Ovary (tissue), 9 donors: ENCODE data around the gene RETREG2. TPM values are rescaled to one million over a fixed set of nuclear protein-coding genes. Genes with fewer than 3 reads are reported as not detected.

ENCODE experiments used
- DNase-seq, 5 donors: peaks; one replicate each; pipeline ENCODE4 v3.0.0-alpha.2; 2019 to 2020
- H3K27ac ChIP-seq, 2 donors: fragments of 200-600 bp; one replicate each; pipeline versions ENCODE4 v1.5.1 to v1.8.0; 2019 to 2022
- H3K27me3 ChIP-seq: fragments of 200-600 bp; one replicate; pipeline ENCODE4 v1.8.0; 2022
- H3K36me3 ChIP-seq: fragments of 200-600 bp; sonication (generic); one replicate; pipeline ENCODE4 v1.5.1; 2019
- H3K4me1 ChIP-seq: one replicate; pipeline ENCODE4 v1.8.1; 2013; ENCODE audit warnings: mild to moderate bottlenecking, moderate library complexity; ENCODE audit not compliant: insufficient read depth
- H3K4me3 ChIP-seq: fragments of 200-600 bp; sonication (generic); one replicate; pipeline ENCODE4 v1.5.1; 2017
- H3K9me3 ChIP-seq, 2 donors: fragments of 200-600 bp in 1 of 2; sonication (generic) in 1 of 2; one replicate each; pipeline versions ENCODE4 v1.5.1 to v1.8.1; 2013 to 2019; ENCODE audit warnings: mild to moderate bottlenecking in 1 of 2, moderate library complexity in 1 of 2
- EP300 ChIP-seq: sonication (generic); formaldehyde crosslinking; IDR thresholded peaks from one replicate; pipeline ENCODE4 v1.6.1; 2017; ENCODE audit warnings: antibody characterized with exemption
- POLR2A ChIP-seq: fragments of 450-650 bp; IDR thresholded peaks from one replicate; pipeline ENCODE4 v1.6.1; 2017; ENCODE audit warnings: antibody characterized with exemption, mild to moderate bottlenecking, moderate library complexity
- WGBS, 3 donors: extraction: QIAGEN DNeasy Blood & Tissue Kit in 1 of 3; methylation state at CpG; one replicate each; pipeline versions ENCODE4 v1.1.5 to v1.1.7; 2013 to 2017; 5-methylcytosine and 5-hydroxymethylcytosine counted together
- intact Hi-C, 4 donors: fragments of 100-400 bp; cut with DNase I; formaldehyde crosslinking; loops; one replicate each; pipeline versions ENCODE4 v1.11.0 to v1.15.1; 2022 to 2023
- polyA plus RNA-seq, 2 donors: library from polyadenylated mRNA; stranded (reverse); fragments of 200-250 nt in 1 of 2; fragments of 350-450 nt in 1 of 2; fragmentation: Illumina TruSeq in 1 of 2; extraction: RNeasy Lipid Tissue Mini Kit (QIAGEN cat#74804) in 1 of 2; gene quantifications; one replicate each; pipeline ENCODE4 v1.2.3, GENCODE V29; 2013 to 2014
- total RNA-seq, 7 donors: library from RNA; depleted of rRNA in 2 of 7; stranded (reverse); fragments of >200 nt in 2 of 7; fragmentation: NEBNext Ultra II Directional in 3 of 7; extraction: Animal tissue kit (Norgen Biotek cat#: 25700) in 3 of 7; gene quantifications; one replicate each; pipeline versions ENCODE4 v1.1.0 to v1.2.4, GENCODE V29; 2016 to 2023
- TF ChIP-seq, protein P1 (sequence below), 3 donors: fragments of 450-650 bp in 2 of 3; fragments of 200-600 bp in 1 of 3; IDR thresholded peaks; one replicate each; pipeline versions ENCODE4 v1.5.1 to v1.8.0; 2016 to 2022; ENCODE audit warnings: antibody characterized with exemption in 3 of 3, mild to moderate bottlenecking in 1 of 3
- donor health status: DM: no; HTN: no; CAD: no; lungs with moderate emphysema.
- donor health status: DM: no; HTN: no; CAD: no.
- donor health status: Bipolar disorder and iron deficiency.
- donor health status: DM: yes; HTN: yes; CAD: no.
- donor health status: DM: no; HTN: no; CAD: no.
- donor health status: DM: yes; HTN: yes; CAD: no.

Gene RETREG2
- total and polyA plus RNA-seq, 9 donors: 40.9 to 110 (median 95.6) TPM

GRCh38 chr2:219180961-219181360 lies 2.9 kb downstream of the RETREG2 start:
- H3K27me3 ChIP-seq: no peaks in the 10 kb centered on the region
- TF ChIP-seq EP300 (no peak), POLR2A (no peak)
- TF ChIP-seq, protein P1, sequence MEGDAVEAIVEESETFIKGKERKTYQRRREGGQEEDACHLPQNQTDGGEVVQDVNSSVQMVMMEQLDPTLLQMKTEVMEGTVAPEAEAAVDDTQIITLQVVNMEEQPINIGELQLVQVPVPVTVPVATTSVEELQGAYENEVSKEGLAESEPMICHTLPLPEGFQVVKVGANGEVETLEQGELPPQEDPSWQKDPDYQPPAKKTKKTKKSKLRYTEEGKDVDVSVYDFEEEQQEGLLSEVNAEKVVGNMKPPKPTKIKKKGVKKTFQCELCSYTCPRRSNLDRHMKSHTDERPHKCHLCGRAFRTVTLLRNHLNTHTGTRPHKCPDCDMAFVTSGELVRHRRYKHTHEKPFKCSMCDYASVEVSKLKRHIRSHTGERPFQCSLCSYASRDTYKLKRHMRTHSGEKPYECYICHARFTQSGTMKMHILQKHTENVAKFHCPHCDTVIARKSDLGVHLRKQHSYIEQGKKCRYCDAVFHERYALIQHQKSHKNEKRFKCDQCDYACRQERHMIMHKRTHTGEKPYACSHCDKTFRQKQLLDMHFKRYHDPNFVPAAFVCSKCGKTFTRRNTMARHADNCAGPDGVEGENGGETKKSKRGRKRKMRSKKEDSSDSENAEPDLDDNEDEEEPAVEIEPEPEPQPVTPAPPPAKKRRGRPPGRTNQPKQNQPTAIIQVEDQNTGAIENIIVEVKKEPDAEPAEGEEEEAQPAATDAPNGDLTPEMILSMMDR (IDR thresholded peaks at IDR 0.05): no peak
- H3K4me3 ChIP-seq: no peak overlapping the region
- no peak overlapping the region for H3K27ac ChIP-seq
- intact Hi-C loops: loop anchor here in 1 of 4 donors (5.0 kb wide), 1 partner anchor 36 kb away; the partner anchor contains the start of gene ABCB6
- DNase-seq: peak in 1 of 5 donors; percentile 6
- 87% methylated on average over 5 of the region's 5 CpGs for WGBS, 3 donors
- H3K4me1 ChIP-seq: peaks cover 8% of the 10 kb centered on the region
- no peaks in the 10 kb centered on the region for H3K36me3 ChIP-seq
- H3K9me3 ChIP-seq: no peaks in the 10 kb centered on the region

DNA sequence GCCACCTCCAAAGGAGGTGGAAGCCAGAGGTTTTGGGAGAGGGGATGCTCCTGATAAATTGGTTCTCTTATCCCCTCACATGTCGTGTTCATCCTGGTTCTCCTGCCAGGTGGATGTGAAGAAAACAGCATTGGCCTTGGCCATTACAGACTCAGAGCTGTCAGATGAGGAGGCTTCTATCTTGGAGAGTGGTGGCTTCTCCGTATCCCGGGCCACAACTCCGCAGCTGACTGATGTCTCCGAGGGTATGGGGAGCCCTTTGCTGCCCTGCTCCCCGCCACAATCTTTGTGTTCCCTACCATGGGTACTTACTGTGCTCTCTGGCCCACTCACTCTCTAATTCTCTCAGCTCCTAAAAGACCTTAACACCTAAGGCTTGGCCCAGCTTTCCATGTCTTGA lies 3.5 kb downstream of the RETREG2 start:
- TF ChIP-seq POLR2A (no peak), EP300 (no peak)
- TF ChIP-seq, protein P1 (IDR thresholded peaks at IDR 0.05): no peak
- Histone ChIP-seq H3K27me3 (no peaks in the 10 kb centered on the region), H3K9me3 (no peaks in the 10 kb centered on the region), H3K27ac (no peak overlapping the region), H3K4me1 (peaks cover 8% of the 10 kb centered on the region), H3K36me3 (no peaks in the 10 kb centered on the region), H3K4me3 (no peak overlapping the region)
- intact Hi-C loops: loop anchor here in 1 of 4 donors (5.0 kb wide), 1 partner anchor 36 kb away; the partner anchor contains the start of gene ABCB6
- WGBS, 3 donors: 86 to 92% (median 88%) methylated on average over 6 of the region's 6 CpGs
- DNase-seq: peak in 1 of 5 donors; percentile 12

DNA sequence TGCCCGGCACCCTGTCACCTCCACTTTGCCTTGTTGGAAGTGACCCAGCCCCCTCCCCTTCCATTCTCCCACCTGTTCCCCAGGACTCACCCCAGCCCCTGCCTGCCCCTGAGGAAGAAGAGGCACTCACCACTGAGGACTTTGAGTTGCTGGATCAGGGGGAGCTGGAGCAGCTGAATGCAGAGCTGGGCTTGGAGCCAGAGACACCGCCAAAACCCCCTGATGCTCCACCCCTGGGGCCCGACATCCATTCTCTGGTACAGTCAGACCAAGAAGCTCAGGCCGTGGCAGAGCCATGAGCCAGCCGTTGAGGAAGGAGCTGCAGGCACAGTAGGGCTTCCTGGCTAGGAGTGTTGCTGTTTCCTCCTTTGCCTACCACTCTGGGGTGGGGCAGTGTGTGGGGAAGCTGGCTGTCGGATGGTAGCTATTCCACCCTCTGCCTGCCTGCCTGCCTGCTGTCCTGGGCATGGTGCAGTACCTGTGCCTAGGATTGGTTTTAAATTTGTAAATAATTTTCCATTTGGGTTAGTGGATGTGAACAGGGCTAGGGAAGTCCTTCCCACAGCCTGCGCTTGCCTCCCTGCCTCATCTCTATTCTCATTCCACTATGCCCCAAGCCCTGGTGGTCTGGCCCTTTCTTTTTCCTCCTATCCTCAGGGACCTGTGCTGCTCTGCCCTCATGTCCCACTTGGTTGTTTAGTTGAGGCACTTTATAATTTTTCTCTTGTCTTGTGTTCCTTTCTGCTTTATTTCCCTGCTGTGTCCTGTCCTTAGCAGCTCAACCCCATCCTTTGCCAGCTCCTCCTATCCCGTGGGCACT lies 4.5 kb downstream of the RETREG2 start:
- Histone ChIP-seq H3K27ac (no peak overlapping the region), H3K4me3 (no peak overlapping the region), H3K27me3 (no peaks in the 10 kb centered on the region), H3K9me3 (no peaks in the 10 kb centered on the region), H3K4me1 (peaks cover 8% of the 10 kb centered on the region), H3K36me3 (no peaks in the 10 kb centered on the region)
- intact Hi-C loops: loop anchor here in 1 of 4 donors (5.0 kb wide), 1 partner anchor 35 kb away; the partner anchor contains the start of gene ABCB6
- no peak for DNase-seq
- TF ChIP-seq EP300 (no peak), POLR2A (no peak)
- TF ChIP-seq, protein P1 (IDR thresholded peaks at IDR 0.05): no peak
- WGBS, 3 donors: 56 to 72% (median 60%) methylated on average over 8 of the region's 8 CpGs

DNA sequence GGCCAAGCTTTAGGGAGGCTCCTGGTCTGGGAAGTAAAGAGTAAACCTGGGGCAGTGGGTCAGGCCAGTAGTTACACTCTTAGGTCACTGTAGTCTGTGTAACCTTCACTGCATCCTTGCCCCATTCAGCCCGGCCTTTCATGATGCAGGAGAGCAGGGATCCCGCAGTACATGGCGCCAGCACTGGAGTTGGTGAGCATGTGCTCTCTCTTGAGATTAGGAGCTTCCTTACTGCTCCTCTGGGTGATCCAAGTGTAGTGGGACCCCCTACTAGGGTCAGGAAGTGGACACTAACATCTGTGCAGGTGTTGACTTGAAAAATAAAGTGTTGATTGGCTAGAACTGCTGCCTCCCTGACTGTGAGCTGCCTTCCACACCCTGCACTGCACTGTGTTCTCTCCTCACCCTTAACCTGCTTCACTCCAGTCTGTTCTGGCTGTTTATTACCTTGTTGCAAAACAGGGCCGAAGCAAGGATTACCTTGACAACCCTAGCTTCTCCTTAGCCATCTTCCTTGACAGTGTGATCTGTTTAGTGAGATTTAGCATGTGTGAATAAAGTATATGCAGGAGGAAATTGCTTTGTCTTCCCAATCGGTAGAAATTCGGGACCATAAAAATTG lies 5.2 kb downstream of the RETREG2 start:
- intact Hi-C loops: loop anchor here in 1 of 4 donors (5.0 kb wide), 1 partner anchor 34 kb away; the partner anchor contains the start of gene ABCB6
- no peaks in the 10 kb centered on the region for H3K36me3 ChIP-seq
- DNase-seq: peak in 2 of 5 donors; percentile 10 to 13
- H3K9me3 ChIP-seq: no peaks in the 10 kb centered on the region
- no peak overlapping the region for H3K27ac ChIP-seq
- WGBS, 3 donors: 89 to 91% (median 90%) methylated on average over 6 of the region's 6 CpGs
- H3K27me3 ChIP-seq: no peaks in the 10 kb centered on the region
- TF ChIP-seq EP300: no peak
- TF ChIP-seq POLR2A: no peak
- TF ChIP-seq, protein P1 (IDR thresholded peaks at IDR 0.05): no peak
- H3K4me1 ChIP-seq: peaks cover 8% of the 10 kb centered on the region
- H3K4me3 ChIP-seq: no peak overlapping the region
